ENCODE results near the gene XPO5. TPM values are rescaled to one million over a fixed set of nuclear protein-coding genes. Genes with fewer than 3 reads are reported as not detected.

Gene XPO5
- total RNA-seq, 4 donors from 2014 or later, result 11.3 to 25.1 (median 17.6) TPM

DNA sequence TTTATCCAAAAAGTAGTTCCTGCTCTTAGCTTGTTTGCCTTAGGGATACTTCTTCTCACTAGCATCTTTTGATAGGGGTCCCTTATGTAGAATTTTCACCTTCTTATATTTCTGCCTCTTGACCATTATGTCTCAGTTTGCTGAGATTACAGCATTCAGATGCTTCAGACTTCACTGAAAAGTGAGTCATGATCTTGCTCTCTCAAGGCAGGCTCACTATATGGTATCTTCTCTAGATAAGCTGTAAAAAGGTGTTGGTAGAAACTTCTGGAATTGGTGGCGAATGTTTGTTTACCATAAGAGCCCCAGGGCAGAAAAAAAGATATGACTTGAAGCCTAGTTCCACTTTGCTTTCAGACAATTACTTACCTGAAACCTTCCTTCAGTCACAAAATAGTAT, 33.6 kb upstream of the XPO5 start:
- 88 to 100% methylated on average over 1 of the region's 1 CpG for WGBS, 2 donors (ENCODE audit: low coverage in 1 of 2)
- H3K36me3 ChIP-seq, result peaks cover 0 to 11% (median 4%) of the 10 kb centered on the region in 4 donors
- intact Hi-C loops (cut with DNase I; ENCODE audit: low total_unique reads), result no loop called here
- H3K4me1 ChIP-seq, result peaks cover 0 to 3% (median 0%) of the 10 kb centered on the region in 4 donors
- H3K4me3 ChIP-seq, result no peak overlapping the region
- H3K27ac ChIP-seq, result no peak overlapping the region
- no peak for DNase-seq
- no peaks in the 10 kb centered on the region for H3K27me3 ChIP-seq
- TF ChIP-seq POLR2A (IDR thresholded peaks at IDR 0.05), result no peak
- TF ChIP-seq POLR2AphosphoS5 (IDR thresholded peaks at IDR 0.05), result no peak
- TF ChIP-seq, protein P1, sequence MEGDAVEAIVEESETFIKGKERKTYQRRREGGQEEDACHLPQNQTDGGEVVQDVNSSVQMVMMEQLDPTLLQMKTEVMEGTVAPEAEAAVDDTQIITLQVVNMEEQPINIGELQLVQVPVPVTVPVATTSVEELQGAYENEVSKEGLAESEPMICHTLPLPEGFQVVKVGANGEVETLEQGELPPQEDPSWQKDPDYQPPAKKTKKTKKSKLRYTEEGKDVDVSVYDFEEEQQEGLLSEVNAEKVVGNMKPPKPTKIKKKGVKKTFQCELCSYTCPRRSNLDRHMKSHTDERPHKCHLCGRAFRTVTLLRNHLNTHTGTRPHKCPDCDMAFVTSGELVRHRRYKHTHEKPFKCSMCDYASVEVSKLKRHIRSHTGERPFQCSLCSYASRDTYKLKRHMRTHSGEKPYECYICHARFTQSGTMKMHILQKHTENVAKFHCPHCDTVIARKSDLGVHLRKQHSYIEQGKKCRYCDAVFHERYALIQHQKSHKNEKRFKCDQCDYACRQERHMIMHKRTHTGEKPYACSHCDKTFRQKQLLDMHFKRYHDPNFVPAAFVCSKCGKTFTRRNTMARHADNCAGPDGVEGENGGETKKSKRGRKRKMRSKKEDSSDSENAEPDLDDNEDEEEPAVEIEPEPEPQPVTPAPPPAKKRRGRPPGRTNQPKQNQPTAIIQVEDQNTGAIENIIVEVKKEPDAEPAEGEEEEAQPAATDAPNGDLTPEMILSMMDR (IDR thresholded peaks at IDR 0.05), result no peak
- no peak for TF ChIP-seq EP300 (IDR thresholded peaks at IDR 0.05; ENCODE audit: low read depth)
- H3K9me3 ChIP-seq, result no peaks in the 10 kb centered on the region
- in situ Hi-C loops (cut with MboI; ENCODE audit: low pct_ligation_motif_present in 1 of 4, low pct_unique_long_range_greater_than_20kb in 1 of 4, low sequenced_read_pairs in 3 of 4), result loop anchor here in 1 of 4 donors (25.0 kb wide), 1 partner anchor 478 kb away; no protein-coding TSS in a partner anchor

DNA sequence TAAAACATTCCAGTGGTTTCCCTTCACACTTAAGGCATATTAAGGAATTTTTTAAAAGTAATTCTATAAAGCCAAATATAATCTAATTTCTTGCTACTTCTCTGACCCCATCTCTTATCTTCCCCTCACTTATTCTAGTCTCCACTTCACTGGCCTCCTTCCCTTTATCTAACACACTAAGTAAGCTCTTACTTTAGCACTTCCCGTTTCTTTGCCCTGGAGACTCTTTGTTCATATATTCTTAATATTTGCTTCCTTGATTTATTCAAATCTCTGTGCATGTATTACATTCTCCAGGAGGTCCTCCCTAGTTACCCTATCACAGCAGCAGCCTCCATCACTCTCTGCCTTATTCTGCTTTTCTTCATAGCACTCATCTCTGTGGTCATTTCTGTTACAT, 33.0 kb upstream of the XPO5 start:
- Histone ChIP-seq H3K4me1 (peaks cover 0 to 3% (median 0%) of the 10 kb centered on the region in 4 donors), H3K4me3 (no peak overlapping the region), H3K36me3 (peaks cover 0 to 9% (median 4%) of the 10 kb centered on the region in 4 donors), H3K27me3 (no peaks in the 10 kb centered on the region), H3K9me3 (no peaks in the 10 kb centered on the region), H3K27ac (no peak overlapping the region)
- DNase-seq, result no peak
- TF ChIP-seq POLR2A (IDR thresholded peaks at IDR 0.05) (no peak), POLR2AphosphoS5 (IDR thresholded peaks at IDR 0.05) (no peak), EP300 (IDR thresholded peaks at IDR 0.05; ENCODE audit: low read depth) (no peak)
- TF ChIP-seq, protein P1 (IDR thresholded peaks at IDR 0.05), result no peak
- intact Hi-C loops (cut with DNase I; ENCODE audit: low total_unique reads) (no loop called here), in situ Hi-C loops (cut with MboI; ENCODE audit: low pct_ligation_motif_present in 1 of 4, low pct_unique_long_range_greater_than_20kb in 1 of 4, low sequenced_read_pairs in 3 of 4) (loop anchor here in 1 of 4 donors (25.0 kb wide), 1 partner anchor 478 kb away; no protein-coding TSS in a partner anchor)
- 63 to 88% methylated on average over 1 of the region's 1 CpG for WGBS, 2 donors (ENCODE audit: low coverage in 1 of 2)

GRCh38 chr6:43608310-43608763, 32.5 kb upstream of the XPO5 start:
- Histone ChIP-seq H3K27ac (no peak overlapping the region), H3K4me1 (peaks cover 0 to 3% (median 0%) of the 10 kb centered on the region in 4 donors), H3K4me3 (no peak overlapping the region), H3K36me3 (peaks cover 0 to 9% (median 2%) of the 10 kb centered on the region in 4 donors), H3K27me3 (no peaks in the 10 kb centered on the region), H3K9me3 (no peaks in the 10 kb centered on the region)
- TF ChIP-seq, protein P1 (IDR thresholded peaks at IDR 0.05), result peak; percentile 70 to 83 (median 78)
- TF ChIP-seq POLR2AphosphoS5 (IDR thresholded peaks at IDR 0.05) (no peak), EP300 (IDR thresholded peaks at IDR 0.05; ENCODE audit: low read depth) (no peak), POLR2A (IDR thresholded peaks at IDR 0.05) (no peak)
- WGBS, 2 donors (ENCODE audit: low coverage in 1 of 2), result 0 to 3% methylated on average over 4 to 5 of the region's 5 CpGs
- intact Hi-C loops (cut with DNase I; ENCODE audit: low total_unique reads), result no loop called here
- DNase-seq, result peak; percentile 75
- in situ Hi-C loops (cut with MboI; ENCODE audit: low pct_ligation_motif_present in 1 of 4, low pct_unique_long_range_greater_than_20kb in 1 of 4, low sequenced_read_pairs in 3 of 4), result loop anchor here in 1 of 4 donors (25.0 kb wide), 1 partner anchor 479 kb away; no protein-coding TSS in a partner anchor

DNA sequence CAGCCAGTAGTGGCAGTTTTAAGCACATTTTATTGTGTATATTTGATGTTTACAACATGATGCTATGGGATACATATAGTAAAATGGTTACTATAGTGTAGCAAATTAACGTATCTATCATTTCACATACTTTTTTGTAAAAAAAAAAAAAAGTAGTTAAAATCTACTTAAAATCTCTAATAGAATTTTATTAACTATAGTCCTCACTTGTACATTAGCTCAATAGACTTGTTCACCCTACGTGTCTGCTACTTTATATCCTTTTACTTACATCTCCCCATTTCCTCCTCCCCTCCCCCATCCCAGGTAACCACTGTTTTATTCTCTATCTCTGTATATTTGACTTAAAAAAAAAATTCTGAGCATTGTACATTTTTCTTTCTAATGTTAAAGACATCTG, 30.2 kb upstream of the XPO5 start:
- whole genome bisulfite sequencing, 2 donors (ENCODE audit: low coverage in 1 of 2), result 89% methylated on average over 2 of the region's 2 CpGs
- TF ChIP-seq POLR2A (IDR thresholded peaks at IDR 0.05), result no peak
- no peak for TF ChIP-seq EP300 (IDR thresholded peaks at IDR 0.05; ENCODE audit: low read depth)
- TF ChIP-seq, protein P1 (IDR thresholded peaks at IDR 0.05), result no peak
- TF ChIP-seq POLR2AphosphoS5 (IDR thresholded peaks at IDR 0.05), result no peak
- Histone ChIP-seq H3K36me3 (peaks cover 0 to 31% (median 8%) of the 10 kb centered on the region in 4 donors), H3K27me3 (no peaks in the 10 kb centered on the region), H3K4me1 (peaks cover 0 to 3% (median 0%) of the 10 kb centered on the region in 4 donors), H3K4me3 (no peak overlapping the region), H3K27ac (no peak overlapping the region), H3K9me3 (no peaks in the 10 kb centered on the region)
- intact Hi-C loops (cut with DNase I; ENCODE audit: low total_unique reads) (no loop called here), in situ Hi-C loops (cut with MboI; ENCODE audit: low pct_ligation_motif_present in 1 of 4, low pct_unique_long_range_greater_than_20kb in 1 of 4, low sequenced_read_pairs in 3 of 4) (loop anchor here in 1 of 4 donors (25.0 kb wide), 1 partner anchor 481 kb away; no protein-coding TSS in a partner anchor)
- no peak for DNase-seq

Measured in transverse colon (tissue), 4 donors.